ENCODE results near the gene ABI3BP. TPM values are rescaled to one million over a fixed set of nuclear protein-coding genes. Genes with fewer than 3 reads are reported as not detected.

ABI3BP gene
- total and polyA plus RNA-seq, 2 experiments from 2014 or later, result 6.8 to 30.3 TPM

- Histone ChIP-seq H3K4me1 (ENCODE audit: insufficient read depth) (peaks cover 24% of the 10 kb centered on the region), H2AFZ (peak overlapping the region; percentile 86), H3K4me2 (ENCODE audit: unreplicated experiment) (peak overlapping the region; percentile 91), H3K36me3 (ENCODE audit: low read depth) (no peaks in the 10 kb centered on the region), H3K79me2 (ENCODE audit: insufficient read depth) (no peaks in the 10 kb centered on the region), H3K9me3 (ENCODE audit: low read depth) (no peaks in the 10 kb centered on the region), H3K27ac (peak overlapping the region; percentile 57), H3K9ac (peak overlapping the region; percentile 77), H3K27me3 (replicated peaks; ENCODE audit: insufficient read depth) (no peaks in the 10 kb centered on the region), H4K20me1 (ENCODE audit: insufficient read depth) (no peaks in the 10 kb centered on the region), H3F3A (ENCODE audit: insufficient read depth) (peaks cover 14% of the 10 kb centered on the region), H3K9me2 (ENCODE audit: insufficient read depth) (no peaks in the 10 kb centered on the region), H3K4me3 (peak overlapping the region; percentile 82)
- 5 to 6% methylated on average over 3 of the region's 3 CpGs for WGBS, 2 experiments (ENCODE audit: low coverage in 1 of 2, low lambda C conversion rate in 2 of 2, missing lambda C conversion rate in 2 of 2)
- DNase-seq, result peak; percentile 77
- no peak for TF ChIP-seq EZH2phosphoT487 (IDR thresholded peaks at IDR 0.05; ENCODE audit: insufficient read depth, low read depth)
- no peak for TF ChIP-seq EZH2 (IDR thresholded peaks at IDR 0.05; ENCODE audit: insufficient read depth, poor library complexity, severe bottlenecking)
- in situ Hi-C loops (cut with MboI), result no loop called here
These were observed 799 bp downstream of the ABI3BP start for GRCh38 chr3:100992231-100993012.

- H3K4me1 ChIP-seq (ENCODE audit: insufficient read depth), result peaks cover 20% of the 10 kb centered on the region
- no peak for TF ChIP-seq EZH2 (IDR thresholded peaks at IDR 0.05; ENCODE audit: insufficient read depth, poor library complexity, severe bottlenecking)
- H3K9me3 ChIP-seq (ENCODE audit: low read depth), result no peaks in the 10 kb centered on the region
- H3K9me2 ChIP-seq (ENCODE audit: insufficient read depth), result no peaks in the 10 kb centered on the region
- in situ Hi-C loops (cut with MboI), result no loop called here
- H3K9ac ChIP-seq, result no peak overlapping the region
- DNase-seq, result no peak
- H4K20me1 ChIP-seq (ENCODE audit: insufficient read depth), result no peaks in the 10 kb centered on the region
- WGBS, 2 experiments (ENCODE audit: low coverage in 1 of 2, low lambda C conversion rate in 2 of 2, missing lambda C conversion rate in 2 of 2), result 88 to 90% methylated on average over 1 of the region's 1 CpG
- no peak overlapping the region for H3K27ac ChIP-seq
- no peaks in the 10 kb centered on the region for H3K79me2 ChIP-seq (ENCODE audit: insufficient read depth)
- no peak overlapping the region for H3K4me3 ChIP-seq
- peaks cover 14% of the 10 kb centered on the region for H3F3A ChIP-seq (ENCODE audit: insufficient read depth)
- H3K36me3 ChIP-seq (ENCODE audit: low read depth), result no peaks in the 10 kb centered on the region
- no peaks in the 10 kb centered on the region for H3K27me3 ChIP-seq (replicated peaks; ENCODE audit: insufficient read depth)
- no peak overlapping the region for H3K4me2 ChIP-seq (ENCODE audit: unreplicated experiment)
- H2AFZ ChIP-seq, result no peak overlapping the region
These were observed 5.1 kb downstream of the ABI3BP start for GRCh38 chr3:100988080-100988479.

DNA sequence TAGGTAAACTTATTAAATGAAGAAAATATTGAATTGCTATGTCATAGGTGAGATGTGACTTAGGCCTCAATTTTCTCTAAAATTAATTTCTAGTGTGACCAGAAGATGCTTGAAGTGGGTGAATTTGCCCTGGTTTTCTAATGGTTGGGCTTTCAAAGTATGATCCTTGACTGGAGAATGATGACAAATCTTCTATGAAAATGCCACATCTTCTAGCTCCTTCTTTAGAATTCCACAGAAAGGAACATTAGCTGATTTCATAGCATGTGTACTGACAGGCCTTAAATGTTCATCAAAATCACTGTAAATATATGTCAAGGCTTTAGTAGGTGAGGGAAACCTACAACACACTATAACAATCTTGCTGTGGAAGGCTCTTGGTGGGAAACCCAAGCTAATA lies 8.9 kb downstream of the ABI3BP start:
- H3K4me2 ChIP-seq (ENCODE audit: unreplicated experiment), result no peak overlapping the region
- no peak for TF ChIP-seq EZH2 (IDR thresholded peaks at IDR 0.05; ENCODE audit: insufficient read depth, poor library complexity, severe bottlenecking)
- no peak for TF ChIP-seq EZH2phosphoT487 (IDR thresholded peaks at IDR 0.05; ENCODE audit: insufficient read depth, low read depth)
- H2AFZ ChIP-seq, result peak overlapping the region; percentile 25; the same call in 1 of the 2 replicates
- H3K36me3 ChIP-seq (ENCODE audit: low read depth), result no peaks in the 10 kb centered on the region
- H4K20me1 ChIP-seq (ENCODE audit: insufficient read depth), result no peaks in the 10 kb centered on the region
- H3K9me2 ChIP-seq (ENCODE audit: insufficient read depth), result no peaks in the 10 kb centered on the region
- peaks cover 10% of the 10 kb centered on the region for H3K4me1 ChIP-seq (ENCODE audit: insufficient read depth)
- no peaks in the 10 kb centered on the region for H3F3A ChIP-seq (ENCODE audit: insufficient read depth)
- in situ Hi-C loops (cut with MboI), result no loop called here
- H3K4me3 ChIP-seq, result no peak overlapping the region
- no peak overlapping the region for H3K9ac ChIP-seq
- H3K27me3 ChIP-seq (replicated peaks; ENCODE audit: insufficient read depth), result no peaks in the 10 kb centered on the region
- no peak overlapping the region for H3K27ac ChIP-seq
- H3K79me2 ChIP-seq (ENCODE audit: insufficient read depth), result no peaks in the 10 kb centered on the region
- DNase-seq, result no peak
- H3K9me3 ChIP-seq (ENCODE audit: low read depth), result no peaks in the 10 kb centered on the region

GRCh38 chr3:100982710-100983109 lies 10.5 kb downstream of the ABI3BP start:
- peaks cover 12% of the 10 kb centered on the region for H3F3A ChIP-seq (ENCODE audit: insufficient read depth)
- H3K36me3 ChIP-seq (ENCODE audit: low read depth), result no peaks in the 10 kb centered on the region
- H3K9me2 ChIP-seq (ENCODE audit: insufficient read depth), result no peaks in the 10 kb centered on the region
- H3K27ac ChIP-seq, result peak overlapping the region; percentile 21
- DNase-seq, result peak; percentile 56
- H3K9me3 ChIP-seq (ENCODE audit: low read depth), result no peaks in the 10 kb centered on the region
- H3K4me2 ChIP-seq (ENCODE audit: unreplicated experiment), result peak overlapping the region; percentile 80
- no peaks in the 10 kb centered on the region for H3K79me2 ChIP-seq (ENCODE audit: insufficient read depth)
- no peaks in the 10 kb centered on the region for H4K20me1 ChIP-seq (ENCODE audit: insufficient read depth)
- peak overlapping the region; percentile 56 for H3K9ac ChIP-seq
- in situ Hi-C loops (cut with MboI), result no loop called here
- TF ChIP-seq EZH2phosphoT487 (IDR thresholded peaks at IDR 0.05; ENCODE audit: insufficient read depth, low read depth), result no peak
- H3K4me3 ChIP-seq, result peak overlapping the region; percentile 51
- H2AFZ ChIP-seq, result peak overlapping the region; percentile 87
- H3K27me3 ChIP-seq (replicated peaks; ENCODE audit: insufficient read depth), result no peaks in the 10 kb centered on the region
- 10 to 14% methylated on average over 4 of the region's 4 CpGs for WGBS, 2 experiments (ENCODE audit: low coverage in 1 of 2, low lambda C conversion rate in 2 of 2, missing lambda C conversion rate in 2 of 2)
- H3K4me1 ChIP-seq (ENCODE audit: insufficient read depth), result peaks cover 24% of the 10 kb centered on the region

Data from GM23248 (cell line).